NCI-H2029 (cell line): ENCODE results near the gene GPRIN3.
"Not testable (repeated sequence)": the region's sequence is repeated elsewhere in the genome, so short reads cannot be mapped to it uniquely, and the experiment has no call there.

Experiments
- DNase-seq: peaks from one replicate; lab custom pipeline; 2025; lab: John Stamatoyannopoulos, UW

GPRIN3 gene

DNA sequence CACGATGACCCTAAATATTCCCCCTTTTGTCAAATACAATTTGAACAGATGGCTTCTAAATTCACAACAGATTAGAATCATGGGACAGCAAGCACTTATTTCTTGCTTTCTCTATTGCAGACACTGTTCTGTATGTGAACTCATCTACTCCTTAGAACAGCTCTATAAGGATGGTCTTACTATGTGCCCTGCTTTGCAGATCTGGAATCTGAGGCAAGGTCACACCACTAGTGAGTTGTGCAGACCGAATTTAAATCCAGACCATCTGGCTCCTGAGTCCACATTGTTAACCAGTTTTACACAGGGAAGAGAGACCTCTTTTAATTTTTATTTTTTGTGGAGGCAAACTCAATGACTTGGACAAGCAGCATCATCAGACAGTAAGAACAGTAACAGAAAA, 50.2 kb downstream of the GPRIN3 start:
- DNase-seq, result no peak

DNA sequence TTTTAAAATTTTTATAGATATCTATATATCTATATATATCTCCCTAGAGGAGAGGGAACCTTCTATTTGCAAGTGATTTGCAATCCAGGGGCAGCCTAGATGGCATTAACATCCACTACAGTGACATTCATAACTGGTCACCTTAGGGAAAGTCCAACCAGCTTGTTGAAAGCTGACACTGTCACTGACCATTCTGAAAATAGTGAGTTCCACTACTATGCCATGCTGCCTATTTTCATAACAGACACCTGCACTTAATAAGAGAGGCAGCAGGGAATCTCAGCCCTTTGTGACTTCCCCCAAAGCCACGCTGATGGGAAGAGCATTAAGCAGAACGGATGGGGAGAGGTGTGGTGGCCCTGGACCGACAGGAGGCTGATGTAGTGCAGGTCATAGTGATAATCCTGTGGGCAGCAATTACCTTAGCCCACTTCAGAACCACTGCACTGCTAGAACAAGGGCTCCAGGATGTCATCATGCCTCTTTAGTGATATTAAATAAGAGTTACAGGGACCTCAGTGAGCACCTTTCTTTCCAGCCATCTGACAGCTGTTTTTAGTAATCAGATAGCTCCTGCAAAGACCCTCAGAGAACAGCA, 51.3 kb downstream of the GPRIN3 start:
- peak; percentile 7 for DNase-seq

DNA sequence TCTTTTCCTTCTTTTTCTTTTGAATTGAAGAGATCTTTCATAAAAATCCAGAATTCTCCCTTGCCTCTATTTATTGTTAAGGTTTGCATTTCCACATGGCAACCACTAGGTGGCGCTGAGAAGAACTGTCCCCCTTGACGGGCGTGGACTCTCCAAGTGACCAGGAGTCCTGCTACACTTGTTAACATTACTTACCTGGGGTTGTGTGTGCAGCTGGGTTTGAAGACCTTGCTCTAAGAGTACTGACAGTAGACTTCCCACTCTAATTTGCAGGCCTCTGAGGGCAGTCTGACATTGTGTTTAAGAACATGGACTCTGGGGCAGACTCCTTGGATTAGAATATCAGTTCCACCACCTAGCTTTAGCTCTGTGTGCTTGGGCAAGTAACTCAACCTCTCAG, 52.8 kb downstream of the GPRIN3 start:
- no peak for DNase-seq

GRCh38 chr4:89254347-89254746, 53.3 kb downstream of the GPRIN3 start:
- not testable (repeated sequence) for DNase-seq

DNA sequence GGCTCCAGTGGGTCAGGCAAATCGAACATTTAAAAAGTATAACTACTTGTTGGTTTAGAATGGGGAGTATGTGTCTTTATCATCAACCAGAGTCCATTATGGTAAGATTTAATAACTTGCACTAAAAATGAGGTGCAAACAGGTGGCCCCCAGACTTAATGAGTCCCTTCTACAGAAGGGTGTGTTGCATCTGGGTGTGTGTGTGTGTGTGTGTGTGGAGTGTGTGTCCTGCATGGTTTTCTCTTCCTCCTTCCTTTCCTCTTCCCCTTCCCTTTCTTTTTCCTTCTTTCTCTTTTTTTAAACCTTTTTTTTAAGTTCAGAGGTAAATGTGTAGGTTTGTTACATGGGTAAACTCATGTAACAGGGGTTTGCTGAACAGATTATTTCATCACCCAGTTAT, 53.7 kb downstream of the GPRIN3 start:
- no peak for DNase-seq

DNA sequence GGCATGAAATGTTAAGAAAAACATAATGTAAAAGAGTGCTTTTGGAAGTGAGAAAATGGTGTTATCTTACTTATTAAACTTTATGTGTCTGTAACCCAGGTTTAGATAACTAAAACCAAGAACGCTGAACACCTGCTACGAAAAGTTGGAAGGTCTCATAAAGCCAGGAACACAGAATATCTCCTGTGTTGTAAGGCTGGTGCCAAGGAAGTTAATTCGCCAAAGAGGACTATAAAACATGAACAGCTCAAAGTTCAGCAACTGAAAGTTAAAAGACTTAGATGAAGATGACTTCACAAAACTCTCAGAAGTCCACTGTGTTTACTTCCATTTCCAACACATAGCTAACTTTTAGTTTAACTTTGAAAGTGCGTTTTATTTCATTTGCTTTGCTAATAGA, 54.3 kb downstream of the GPRIN3 start:
- DNase-seq, result no peak

DNA sequence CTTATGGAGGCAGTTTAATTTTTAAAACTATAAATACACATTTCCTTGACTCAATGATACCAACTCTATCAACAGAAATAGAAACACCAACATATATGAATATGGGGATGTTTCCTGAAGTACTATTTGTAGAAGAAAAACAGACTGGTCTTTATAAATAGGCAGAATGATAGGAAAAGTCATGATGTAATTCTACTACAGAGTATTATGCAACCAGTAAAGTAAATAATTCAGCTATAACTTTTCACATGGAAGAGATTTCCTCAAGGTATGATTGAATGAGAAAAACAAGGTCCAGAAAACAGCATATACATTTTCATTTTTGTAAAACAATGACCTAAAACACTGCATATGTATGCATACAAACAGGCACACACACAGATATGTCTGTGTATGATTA, 56.2 kb downstream of the GPRIN3 start:
- no peak for DNase-seq

GRCh38 chr4:89249716-89250361, 57.8 kb downstream of the GPRIN3 start:
- DNase-seq, result peak; percentile 51

- DNase-seq, result peak; percentile 73
Measured at GRCh38 chr4:89249313-89249712, 58.3 kb downstream of the GPRIN3 start.

GRCh38 chr4:89248879-89249281, 58.7 kb downstream of the GPRIN3 start:
- DNase-seq, result peak; percentile 54

GRCh38 chr4:89247951-89248350, 59.6 kb downstream of the GPRIN3 start:
- DNase-seq, result no peak

GRCh38 chr4:89245459-89245858, 62.1 kb downstream of the GPRIN3 start:
- DNase-seq, result peak; percentile 48

DNA sequence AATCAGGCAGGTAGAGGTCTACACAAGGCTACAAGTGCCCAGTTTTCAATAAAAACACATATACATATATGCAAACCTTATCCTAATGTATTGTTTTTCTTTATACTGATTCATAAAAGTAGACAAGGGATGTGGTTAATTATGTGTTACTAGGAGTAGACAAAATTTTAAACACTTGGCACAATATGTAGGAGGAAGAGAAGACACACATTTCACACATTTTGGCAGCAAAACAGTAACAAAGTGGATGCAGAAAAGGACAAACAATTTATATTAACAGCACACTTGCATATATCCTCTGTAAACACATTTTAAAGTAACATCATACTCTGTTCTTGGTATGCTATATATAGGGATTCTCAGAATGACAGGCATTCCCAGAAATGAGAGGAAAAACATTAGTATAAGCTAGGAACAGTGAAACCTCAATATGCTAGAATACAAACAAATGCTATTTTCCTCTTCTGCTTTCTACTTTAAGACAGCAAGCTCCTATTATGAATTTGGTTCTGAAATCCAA, 63.8 kb downstream of the GPRIN3 start:
- DNase-seq, result no peak

GRCh38 chr4:89242864-89243732, 64.5 kb downstream of the GPRIN3 start:
- DNase-seq, result peak; percentile 52

DNA sequence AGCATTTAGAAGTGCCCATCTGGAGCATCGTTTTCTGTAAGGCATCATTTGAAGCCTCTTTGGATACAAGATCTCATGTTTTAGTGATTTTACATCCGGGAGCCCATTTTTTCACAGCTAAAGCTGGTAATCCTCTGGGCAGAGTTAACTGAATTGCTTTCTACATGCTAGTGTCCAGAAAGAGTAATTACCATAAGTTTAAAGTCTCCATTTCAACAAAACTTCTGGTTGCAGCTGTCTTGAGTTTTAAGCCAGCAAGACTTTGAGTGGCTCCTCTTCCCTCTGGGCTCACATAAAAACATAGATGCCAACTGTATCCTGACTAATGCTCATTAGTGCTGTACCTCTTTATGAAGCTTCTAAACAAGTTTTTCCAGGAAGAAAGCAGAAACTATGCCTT, 65.4 kb downstream of the GPRIN3 start:
- DNase-seq, result no peak

DNA sequence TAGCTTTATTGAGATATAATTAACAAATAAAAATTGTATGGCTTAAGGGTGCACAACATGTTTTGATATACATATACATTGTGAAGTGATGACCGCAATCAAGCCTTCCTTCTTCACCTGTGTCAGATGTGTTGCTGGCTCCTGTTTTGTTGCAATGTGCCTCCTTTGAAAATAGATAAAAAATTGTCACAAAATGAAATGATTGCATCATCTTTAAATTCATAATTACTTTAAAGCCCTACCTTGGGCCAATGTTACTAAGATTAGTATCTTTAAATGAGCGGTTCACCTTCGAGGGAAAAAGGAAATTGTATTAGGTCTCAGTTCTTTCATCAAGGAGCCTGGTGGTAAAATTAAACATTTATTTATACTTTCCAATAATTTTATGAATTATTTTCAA, 77.3 kb downstream of the GPRIN3 start:
- no peak for DNase-seq

DNA sequence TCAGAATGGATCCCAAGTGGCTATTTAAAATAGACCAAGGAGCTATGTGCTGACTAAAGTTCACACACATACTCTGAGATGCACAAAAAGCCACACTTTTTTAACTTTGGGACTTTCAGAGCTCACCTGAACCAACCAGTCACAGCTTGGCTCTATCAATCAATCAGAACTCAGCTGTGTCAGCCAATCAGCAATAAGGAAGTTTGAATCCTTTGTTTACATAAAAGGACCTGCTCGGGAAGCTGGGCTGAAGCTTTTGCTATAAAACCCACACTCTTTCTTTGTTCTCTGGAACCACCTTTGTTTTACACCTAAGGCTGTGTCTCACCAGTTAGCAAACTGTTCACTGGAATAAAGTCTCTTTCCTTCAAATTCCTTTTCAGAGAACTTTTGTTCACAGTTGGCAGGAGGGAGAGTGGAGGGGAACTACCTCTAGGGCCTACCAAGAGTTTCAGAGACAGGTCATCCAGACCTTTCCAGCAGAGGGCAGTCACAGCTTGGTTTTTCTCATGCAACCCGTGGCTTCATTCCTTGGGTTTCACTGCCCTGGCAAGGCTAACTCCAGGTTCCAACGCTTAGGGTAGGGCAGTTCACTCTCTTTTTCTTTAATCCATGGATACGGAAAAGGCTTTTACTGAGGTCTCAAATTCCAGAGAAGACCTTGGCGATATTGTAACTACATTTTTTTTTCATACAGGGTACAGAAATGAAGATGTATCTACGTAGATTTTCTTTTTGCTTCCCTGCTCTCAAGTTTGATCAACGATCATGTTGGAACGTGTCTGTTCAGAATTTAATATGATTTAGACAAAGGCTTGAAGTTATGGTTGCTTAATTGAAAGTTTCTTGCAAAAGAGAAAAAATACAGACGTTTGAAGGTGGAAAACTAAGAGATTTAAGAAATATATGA, 80.7 kb downstream of the GPRIN3 start:
- DNase-seq, result peak; percentile 72

- DNase-seq, result no peak
Measured at GRCh38 chr4:89222170-89222569, 85.4 kb downstream of the GPRIN3 start.

DNA sequence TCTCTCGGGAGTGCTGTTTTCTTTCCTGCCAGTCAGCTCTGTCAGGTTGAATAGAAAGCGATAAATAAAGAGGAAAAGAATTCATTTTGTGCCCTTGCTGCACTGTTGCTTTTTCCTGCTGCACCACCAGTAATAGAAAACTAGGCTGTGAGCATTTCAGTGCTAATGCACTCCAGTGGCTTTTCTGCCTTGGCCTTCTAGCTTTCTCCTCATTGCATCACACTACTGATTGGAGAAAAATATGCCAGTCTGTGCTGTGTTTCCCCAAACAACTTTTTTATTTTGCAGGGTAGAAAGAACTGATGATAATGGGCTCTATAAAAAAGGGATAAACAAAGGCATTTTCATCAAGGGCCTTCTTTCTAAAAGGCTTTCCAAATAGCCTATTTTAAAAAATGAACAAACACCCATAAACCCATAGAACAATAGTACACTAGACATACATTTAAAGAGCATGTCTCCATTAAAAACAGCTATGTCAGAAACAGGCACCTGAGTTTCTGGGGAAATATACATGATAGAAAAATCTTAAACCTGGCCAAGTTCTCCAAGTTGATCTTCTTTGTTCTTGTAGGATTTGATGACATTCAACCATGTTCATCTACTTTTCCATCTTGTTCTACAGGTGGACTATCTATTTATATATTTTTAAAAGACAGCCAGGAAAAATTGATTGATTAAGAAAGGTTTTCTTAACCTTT, 86.3 kb downstream of the GPRIN3 start:
- DNase-seq, result no peak

DNA sequence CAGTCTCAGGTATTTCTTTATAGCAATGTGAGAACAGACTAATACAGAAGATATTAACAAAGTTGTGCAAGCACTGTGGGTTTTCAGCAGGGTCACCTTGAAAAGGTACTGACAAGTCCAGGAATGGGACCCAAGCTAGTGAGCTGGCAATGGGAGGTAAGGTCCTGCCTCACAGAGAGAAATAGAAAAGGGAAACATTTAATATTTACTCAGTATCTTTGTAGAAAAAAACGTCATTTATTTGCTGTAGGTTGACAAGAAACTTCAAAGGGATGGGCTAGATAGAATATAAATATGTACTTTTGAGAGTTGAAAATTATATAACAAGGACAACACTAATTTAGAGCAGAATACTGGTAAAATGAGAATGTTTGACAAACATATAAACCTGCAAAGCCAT, 89.0 kb downstream of the GPRIN3 start:
- no peak for DNase-seq

DNA sequence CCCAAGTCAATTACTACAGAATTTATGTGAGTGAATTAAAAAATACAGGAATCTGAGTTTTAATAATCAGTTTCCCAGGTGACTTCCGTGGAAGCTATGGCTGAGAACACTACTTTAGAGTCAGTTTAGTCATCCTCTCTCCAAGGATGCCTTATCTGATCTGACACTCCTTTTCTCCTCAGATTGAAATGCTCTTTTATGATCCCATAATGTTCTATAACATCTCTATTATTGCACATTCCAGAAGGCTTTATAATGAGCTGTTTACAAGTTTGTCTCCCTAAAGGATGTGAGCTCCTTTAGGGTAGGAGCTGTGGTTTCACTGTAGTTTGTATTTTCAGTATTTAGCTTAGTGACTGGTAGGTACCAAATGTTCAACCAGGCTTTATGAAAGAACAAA, 90.0 kb downstream of the GPRIN3 start:
- no peak for DNase-seq
